Natural killer cell (primary cell): ENCODE measurements around the gene WDR7. TPM values are rescaled to one million over a fixed set of nuclear protein-coding genes. Genes with fewer than 3 reads are reported as not detected.

ENCODE experiments used
- ATAC-seq, 3 donors: fragments of 150-1000 bp in 2 of 3; fragments of 200-7000 bp in 1 of 3; cut with Tn5 transposase; 1 replicate in 1 of 3; 2 replicates in 2 of 3; pipeline ENCODE4 v1.10.0; 2021; ENCODE audit warnings: mild to moderate bottlenecking in 2 of 3, moderate library complexity in 2 of 3
- DNase-seq, 2 donors: peaks; one replicate each; pipeline versions ENCODE4 v3.0.0 to v3.0.0-alpha.2; 2013 to 2021; ENCODE audit warnings: mixed read lengths in 1 of 2
- H3K27ac ChIP-seq: one replicate; pipeline ENCODE4 v1.5.1; 2013; ENCODE audit warnings: mild to moderate bottlenecking, low read length
- H3K27me3 ChIP-seq: one replicate; pipeline ENCODE4 v1.6.1; 2013; ENCODE audit warnings: low read length; ENCODE audit not compliant: control insufficient read depth, insufficient read depth
- H3K36me3 ChIP-seq: one replicate; pipeline ENCODE4 v1.6.1; 2013; ENCODE audit warnings: low read length; ENCODE audit not compliant: control insufficient read depth, insufficient read depth
- H3K4me1 ChIP-seq: one replicate; pipeline ENCODE4 v1.6.1; 2013; ENCODE audit warnings: low read length; ENCODE audit not compliant: control insufficient read depth, insufficient read depth
- H3K4me3 ChIP-seq: one replicate; pipeline ENCODE4 v1.5.1; 2013; ENCODE audit warnings: low read length
- H3K9me3 ChIP-seq: one replicate; pipeline ENCODE4 v1.6.1; 2013; ENCODE audit warnings: low read length; ENCODE audit not compliant: control insufficient read depth, insufficient read depth
- H3K27ac Mint-ChIP-seq, 2 donors: one replicate each; pipeline ENCODE4 v1.8.0; 2022; ENCODE audit warnings: mild to moderate bottlenecking in 2 of 2, mixed read lengths in 2 of 2, moderate library complexity in 1 of 2
- H3K27me3 Mint-ChIP-seq, 2 donors: one replicate each; pipeline ENCODE4 v1.8.0; 2022; ENCODE audit warnings: low read depth in 2 of 2, mixed read lengths in 2 of 2
- H3K36me3 Mint-ChIP-seq: one replicate; pipeline ENCODE4 v1.8.0; 2022; ENCODE audit warnings: mixed read lengths
- H3K4me1 Mint-ChIP-seq, 2 donors: one replicate each; pipeline ENCODE4 v1.8.0; 2022; ENCODE audit warnings: mixed read lengths in 2 of 2
- H3K4me3 Mint-ChIP-seq: one replicate; pipeline ENCODE4 v1.8.0; 2022; ENCODE audit warnings: mild to moderate bottlenecking, moderate library complexity, mixed read lengths
- H3K9me3 Mint-ChIP-seq, 2 donors: one replicate each; pipeline ENCODE4 v1.8.0; 2022; ENCODE audit warnings: mixed read lengths in 2 of 2
- WGBS: methylation state at CpG from one replicate; pipeline ENCODE4 v1.1.7; 2013; ENCODE audit warnings: missing lambda C conversion rate; ENCODE audit not compliant: insufficient coverage; 5-methylcytosine and 5-hydroxymethylcytosine counted together
- intact Hi-C: fragments of 100-400 bp; cut with micrococcal nuclease; formaldehyde crosslinking; loops from one replicate; pipeline ENCODE4 v1.14.2; 2022
- total RNA-seq, 4 donors: library from RNA; stranded (reverse); fragments of 120-200 nt in 1 of 4; gene quantifications; one replicate each; pipeline versions ENCODE4 v1.2.3 to v1.2.4, GENCODE V29; 2013 to 2022
- TF ChIP-seq, protein P1 (sequence below): fragments of 200-600 bp; IDR thresholded peaks from one replicate; pipeline ENCODE4 v1.8.0; 2022; ENCODE audit warnings: antibody characterized with exemption

The WDR7 gene
- total RNA-seq, 3 donors from 2014 or later (not counting 1 experiment from before 2014, with no cell fraction given) = 71.1 to 103 (median 77.3) TPM

DNA sequence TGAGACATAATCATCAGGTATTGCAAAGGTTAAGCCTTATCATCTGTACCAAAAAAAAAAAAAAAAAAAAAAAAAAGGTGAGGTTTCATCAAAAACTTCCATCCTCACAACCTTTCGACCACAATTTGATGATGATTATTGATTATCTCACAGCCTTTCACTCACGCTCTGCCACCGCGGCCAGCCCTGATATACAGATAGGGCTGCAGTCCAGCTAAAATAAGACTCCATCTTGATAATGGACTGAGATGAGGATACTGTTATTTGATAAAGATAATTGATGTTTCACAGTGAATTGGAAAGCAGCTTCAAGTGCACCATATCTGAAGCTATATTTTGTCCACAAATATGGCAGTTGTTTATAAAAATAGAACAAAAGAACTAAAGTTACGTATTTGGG lies 336.1 kb downstream of the WDR7 start:
- no peak for DNase-seq
- no peaks in the 10 kb centered on the region for H3K36me3 Mint-ChIP-seq
- H3K9me3 Mint-ChIP-seq = peaks cover 0 to 3% of the 10 kb centered on the region in 2 donors

DNA sequence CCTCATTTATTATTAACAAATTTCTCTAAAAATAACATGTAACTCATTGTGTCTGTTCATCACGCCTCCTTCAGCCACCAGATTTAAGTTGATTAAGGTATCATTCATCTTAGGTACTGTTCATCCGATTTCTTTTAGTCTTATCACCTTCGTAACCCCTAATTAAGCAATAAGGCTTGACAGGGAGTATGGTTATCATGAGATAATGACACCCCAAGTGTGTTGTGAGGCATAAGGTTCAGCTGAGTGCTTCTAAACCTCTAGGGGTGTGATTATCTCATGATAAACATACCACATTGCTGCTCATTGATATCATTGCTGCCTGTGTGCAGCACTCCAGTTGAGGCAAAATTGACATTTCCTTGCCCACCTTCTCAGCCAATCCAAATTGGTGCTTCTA lies 336.9 kb downstream of the WDR7 start:
- WGBS = 100% methylated on average over 1 of the region's 3 CpGs
- ATAC-seq = no peak

More for the DNA sequence above, 336.1 kb downstream of the WDR7 start:
- Mint-ChIP-seq H3K4me1 (no peaks in the 10 kb centered on the region), H3K27me3 (no peaks in the 10 kb centered on the region), H3K4me3 (no peak overlapping the region), H3K27ac (no peak overlapping the region)
- no peaks in the 10 kb centered on the region for H3K27me3 ChIP-seq
- WGBS = 94% methylated on average over 5 of the region's 5 CpGs
- no peak for ATAC-seq
- H3K4me3 ChIP-seq = no peak overlapping the region
- intact Hi-C loops = no loop called here
- no peaks in the 10 kb centered on the region for H3K4me1 ChIP-seq
- H3K27ac ChIP-seq = no peak overlapping the region
- H3K9me3 ChIP-seq = no peaks in the 10 kb centered on the region
- no peaks in the 10 kb centered on the region for H3K36me3 ChIP-seq
- TF ChIP-seq, protein P1, sequence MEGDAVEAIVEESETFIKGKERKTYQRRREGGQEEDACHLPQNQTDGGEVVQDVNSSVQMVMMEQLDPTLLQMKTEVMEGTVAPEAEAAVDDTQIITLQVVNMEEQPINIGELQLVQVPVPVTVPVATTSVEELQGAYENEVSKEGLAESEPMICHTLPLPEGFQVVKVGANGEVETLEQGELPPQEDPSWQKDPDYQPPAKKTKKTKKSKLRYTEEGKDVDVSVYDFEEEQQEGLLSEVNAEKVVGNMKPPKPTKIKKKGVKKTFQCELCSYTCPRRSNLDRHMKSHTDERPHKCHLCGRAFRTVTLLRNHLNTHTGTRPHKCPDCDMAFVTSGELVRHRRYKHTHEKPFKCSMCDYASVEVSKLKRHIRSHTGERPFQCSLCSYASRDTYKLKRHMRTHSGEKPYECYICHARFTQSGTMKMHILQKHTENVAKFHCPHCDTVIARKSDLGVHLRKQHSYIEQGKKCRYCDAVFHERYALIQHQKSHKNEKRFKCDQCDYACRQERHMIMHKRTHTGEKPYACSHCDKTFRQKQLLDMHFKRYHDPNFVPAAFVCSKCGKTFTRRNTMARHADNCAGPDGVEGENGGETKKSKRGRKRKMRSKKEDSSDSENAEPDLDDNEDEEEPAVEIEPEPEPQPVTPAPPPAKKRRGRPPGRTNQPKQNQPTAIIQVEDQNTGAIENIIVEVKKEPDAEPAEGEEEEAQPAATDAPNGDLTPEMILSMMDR = no peak

DNA sequence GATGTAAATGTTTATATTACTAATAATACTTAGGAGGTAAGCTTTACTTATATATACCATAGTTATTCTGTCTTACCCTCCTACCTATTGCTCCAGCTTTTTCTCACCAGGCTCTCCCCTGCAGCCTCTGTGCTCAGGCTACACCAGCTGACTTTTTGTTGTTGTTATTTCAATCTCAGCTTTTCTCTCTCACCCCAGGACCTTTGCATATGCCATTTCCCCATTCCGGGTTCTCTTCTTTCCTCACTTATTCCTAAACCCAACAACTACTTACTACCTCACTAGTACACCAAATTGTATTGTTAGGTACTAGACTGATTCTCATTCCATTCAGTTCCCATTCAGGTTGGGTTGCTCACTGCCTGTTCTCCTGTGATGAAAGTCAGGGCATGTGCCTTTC lies 339.5 kb downstream of the WDR7 start:
- Histone ChIP-seq H3K27me3 (no peaks in the 10 kb centered on the region), H3K36me3 (no peaks in the 10 kb centered on the region), H3K4me3 (no peak overlapping the region), H3K9me3 (no peaks in the 10 kb centered on the region), H3K4me1 (no peaks in the 10 kb centered on the region), H3K27ac (no peak overlapping the region)
- 85% methylated on average over 1 of the region's 1 CpG for WGBS
- H3K4me1 Mint-ChIP-seq = no peaks in the 10 kb centered on the region
- intact Hi-C loops = no loop called here
- no peaks in the 10 kb centered on the region for H3K27me3 Mint-ChIP-seq
- TF ChIP-seq, protein P1 = no peak
- H3K27ac Mint-ChIP-seq = no peak overlapping the region
- ATAC-seq (no peak), DNase-seq (no peak)
- no peak overlapping the region for H3K4me3 Mint-ChIP-seq
- H3K36me3 Mint-ChIP-seq = no peaks in the 10 kb centered on the region
- peaks cover 0 to 3% of the 10 kb centered on the region in 2 donors for H3K9me3 Mint-ChIP-seq

More for the DNA sequence above, 336.9 kb downstream of the WDR7 start:
- Mint-ChIP-seq H3K27me3 (no peaks in the 10 kb centered on the region), H3K27ac (no peak overlapping the region), H3K36me3 (no peaks in the 10 kb centered on the region), H3K4me1 (no peaks in the 10 kb centered on the region), H3K4me3 (no peak overlapping the region), H3K9me3 (peaks cover 0 to 3% of the 10 kb centered on the region in 2 donors)
- no peaks in the 10 kb centered on the region for H3K36me3 ChIP-seq
- intact Hi-C loops = no loop called here
- H3K9me3 ChIP-seq = no peaks in the 10 kb centered on the region
- H3K27ac ChIP-seq = no peak overlapping the region
- H3K4me3 ChIP-seq = no peak overlapping the region
- TF ChIP-seq, protein P1 = no peak
- H3K4me1 ChIP-seq = no peaks in the 10 kb centered on the region
- H3K27me3 ChIP-seq = no peaks in the 10 kb centered on the region
- DNase-seq = no peak

DNA sequence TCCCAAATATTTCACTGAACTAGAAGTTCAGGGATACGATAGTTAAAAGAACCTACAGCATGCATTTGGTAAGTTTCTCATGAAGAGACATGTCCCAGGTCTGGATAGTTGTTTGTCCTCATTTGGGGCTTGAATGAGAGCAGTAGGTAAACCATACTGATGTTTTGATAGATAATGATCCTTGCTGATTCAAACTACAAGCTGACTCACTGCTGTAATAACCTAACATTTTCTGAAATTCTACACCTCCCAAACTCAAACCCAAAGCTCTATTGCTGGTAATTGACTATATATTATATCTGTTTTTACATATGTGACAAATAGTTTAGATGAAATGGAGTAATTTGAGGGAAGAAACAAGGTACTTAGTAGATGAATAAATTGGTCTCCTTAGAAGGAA lies 341.6 kb downstream of the WDR7 start:
- TF ChIP-seq, protein P1 = no peak
- H3K27me3 ChIP-seq = no peaks in the 10 kb centered on the region
- no peak for ATAC-seq
- no peak for DNase-seq
- intact Hi-C loops = no loop called here
- Mint-ChIP-seq H3K27me3 (no peaks in the 10 kb centered on the region), H3K9me3 (peaks cover 0 to 3% of the 10 kb centered on the region in 2 donors), H3K36me3 (no peaks in the 10 kb centered on the region), H3K4me1 (no peaks in the 10 kb centered on the region), H3K27ac (no peak overlapping the region), H3K4me3 (no peak overlapping the region)
- H3K36me3 ChIP-seq = no peaks in the 10 kb centered on the region
- H3K4me1 ChIP-seq = no peaks in the 10 kb centered on the region
- H3K9me3 ChIP-seq = no peaks in the 10 kb centered on the region
- H3K4me3 ChIP-seq = no peak overlapping the region
- H3K27ac ChIP-seq = no peak overlapping the region
- no CpG with 5 or more reads among the region's 1 CpG for WGBS
